Neural cell (in vitro differentiated cells): Measurements from ENCODE around the gene IYD.

Experiments
- EP300 ChIP-seq: fragments of 450-650 bp; conservative IDR thresholded peaks from 2 replicates; pipeline ENCODE4 v1.6.1; 2014; ENCODE audit warnings: antibody characterized with exemption, mild to moderate bottlenecking, moderate library complexity; ENCODE audit not compliant: poor library complexity, severe bottlenecking
- EZH2 ChIP-seq: fragments of 200-600, 300-800 bp; shearing (Covaris generic), sonication (generic); IDR thresholded peaks from 2 replicates; pipeline ENCODE4 v1.6.1; 2014; ENCODE audit warnings: antibody characterized with exemption, low read length, borderline replicate concordance, mild to moderate bottlenecking; ENCODE audit not compliant: insufficient read depth, poor library complexity, severe bottlenecking
- POLR2AphosphoS5 ChIP-seq: IDR thresholded peaks from 2 replicates; pipeline ENCODE4 v1.6.1; 2012
- RAD21 ChIP-seq: fragments of 450-650 bp; conservative IDR thresholded peaks from 2 replicates; pipeline ENCODE4 v1.6.1; 2014; ENCODE audit warnings: antibody characterized with exemption, mild to moderate bottlenecking, moderate library complexity
- SMC3 ChIP-seq: fragments of 450-650 bp; conservative IDR thresholded peaks from 2 replicates; pipeline ENCODE4 v1.6.1; 2014; ENCODE audit warnings: antibody characterized with exemption, mild to moderate bottlenecking, moderate library complexity; ENCODE audit not compliant: poor library complexity
- TAF1 ChIP-seq: IDR thresholded peaks from 2 replicates; pipeline ENCODE4 v1.6.1; 2012; ENCODE audit warnings: low read depth
- TF ChIP-seq, protein P1 (sequence below): fragments of 450-650 bp; IDR thresholded peaks from 2 replicates; pipeline ENCODE4 v1.5.1; 2014; ENCODE audit warnings: antibody characterized with exemption, mild to moderate bottlenecking, moderate library complexity; ENCODE audit not compliant: poor library complexity, severe bottlenecking
- TF ChIP-seq, protein P2 (sequence below): IDR thresholded peaks from 2 replicates; pipeline ENCODE4 v1.6.1; 2012; ENCODE audit warnings: borderline replicate concordance

DNA sequence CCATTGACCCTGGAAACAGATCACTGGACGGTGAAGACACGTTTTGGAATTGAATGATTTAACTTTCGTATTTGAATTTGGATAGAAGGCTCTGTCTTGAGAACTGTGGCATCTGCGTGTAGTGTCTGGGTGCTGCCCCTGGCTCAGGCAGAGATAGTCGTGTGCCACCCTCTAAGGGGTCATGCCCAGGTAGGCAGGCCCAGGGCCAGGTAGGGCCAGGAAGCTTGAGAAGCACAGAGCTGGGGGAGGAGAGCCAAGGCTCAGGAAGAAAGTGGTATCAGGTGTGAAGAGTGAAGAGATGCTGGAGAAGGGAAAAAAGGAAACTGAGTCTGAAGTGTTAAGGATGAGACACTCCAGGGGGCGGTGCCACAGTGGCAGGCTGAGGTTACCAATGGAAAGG is 75.5 kb downstream of the IYD start:
- TF ChIP-seq POLR2AphosphoS5 = no peak
- TF ChIP-seq, protein P1, sequence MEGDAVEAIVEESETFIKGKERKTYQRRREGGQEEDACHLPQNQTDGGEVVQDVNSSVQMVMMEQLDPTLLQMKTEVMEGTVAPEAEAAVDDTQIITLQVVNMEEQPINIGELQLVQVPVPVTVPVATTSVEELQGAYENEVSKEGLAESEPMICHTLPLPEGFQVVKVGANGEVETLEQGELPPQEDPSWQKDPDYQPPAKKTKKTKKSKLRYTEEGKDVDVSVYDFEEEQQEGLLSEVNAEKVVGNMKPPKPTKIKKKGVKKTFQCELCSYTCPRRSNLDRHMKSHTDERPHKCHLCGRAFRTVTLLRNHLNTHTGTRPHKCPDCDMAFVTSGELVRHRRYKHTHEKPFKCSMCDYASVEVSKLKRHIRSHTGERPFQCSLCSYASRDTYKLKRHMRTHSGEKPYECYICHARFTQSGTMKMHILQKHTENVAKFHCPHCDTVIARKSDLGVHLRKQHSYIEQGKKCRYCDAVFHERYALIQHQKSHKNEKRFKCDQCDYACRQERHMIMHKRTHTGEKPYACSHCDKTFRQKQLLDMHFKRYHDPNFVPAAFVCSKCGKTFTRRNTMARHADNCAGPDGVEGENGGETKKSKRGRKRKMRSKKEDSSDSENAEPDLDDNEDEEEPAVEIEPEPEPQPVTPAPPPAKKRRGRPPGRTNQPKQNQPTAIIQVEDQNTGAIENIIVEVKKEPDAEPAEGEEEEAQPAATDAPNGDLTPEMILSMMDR = no peak
- no peak for TF ChIP-seq EZH2
- TF ChIP-seq, protein P2, sequence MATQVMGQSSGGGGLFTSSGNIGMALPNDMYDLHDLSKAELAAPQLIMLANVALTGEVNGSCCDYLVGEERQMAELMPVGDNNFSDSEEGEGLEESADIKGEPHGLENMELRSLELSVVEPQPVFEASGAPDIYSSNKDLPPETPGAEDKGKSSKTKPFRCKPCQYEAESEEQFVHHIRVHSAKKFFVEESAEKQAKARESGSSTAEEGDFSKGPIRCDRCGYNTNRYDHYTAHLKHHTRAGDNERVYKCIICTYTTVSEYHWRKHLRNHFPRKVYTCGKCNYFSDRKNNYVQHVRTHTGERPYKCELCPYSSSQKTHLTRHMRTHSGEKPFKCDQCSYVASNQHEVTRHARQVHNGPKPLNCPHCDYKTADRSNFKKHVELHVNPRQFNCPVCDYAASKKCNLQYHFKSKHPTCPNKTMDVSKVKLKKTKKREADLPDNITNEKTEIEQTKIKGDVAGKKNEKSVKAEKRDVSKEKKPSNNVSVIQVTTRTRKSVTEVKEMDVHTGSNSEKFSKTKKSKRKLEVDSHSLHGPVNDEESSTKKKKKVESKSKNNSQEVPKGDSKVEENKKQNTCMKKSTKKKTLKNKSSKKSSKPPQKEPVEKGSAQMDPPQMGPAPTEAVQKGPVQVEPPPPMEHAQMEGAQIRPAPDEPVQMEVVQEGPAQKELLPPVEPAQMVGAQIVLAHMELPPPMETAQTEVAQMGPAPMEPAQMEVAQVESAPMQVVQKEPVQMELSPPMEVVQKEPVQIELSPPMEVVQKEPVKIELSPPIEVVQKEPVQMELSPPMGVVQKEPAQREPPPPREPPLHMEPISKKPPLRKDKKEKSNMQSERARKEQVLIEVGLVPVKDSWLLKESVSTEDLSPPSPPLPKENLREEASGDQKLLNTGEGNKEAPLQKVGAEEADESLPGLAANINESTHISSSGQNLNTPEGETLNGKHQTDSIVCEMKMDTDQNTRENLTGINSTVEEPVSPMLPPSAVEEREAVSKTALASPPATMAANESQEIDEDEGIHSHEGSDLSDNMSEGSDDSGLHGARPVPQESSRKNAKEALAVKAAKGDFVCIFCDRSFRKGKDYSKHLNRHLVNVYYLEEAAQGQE = no peak
- TF ChIP-seq TAF1 = no peak
- TF ChIP-seq SMC3 = no peak
- no peak for TF ChIP-seq EP300
- TF ChIP-seq RAD21 = no peak
